Activated T-cell treated with anti-CD3 and anti-CD28 coated beads, Interleukin-2, amount 50 U/mL, for 1 hour (primary cell): ENCODE data around the gene MRPL10.

Experiments used
- DNase-seq: peaks from one replicate; pipeline ENCODE4 v3.0.0-alpha.2; 2020

MRPL10 gene

DNA sequence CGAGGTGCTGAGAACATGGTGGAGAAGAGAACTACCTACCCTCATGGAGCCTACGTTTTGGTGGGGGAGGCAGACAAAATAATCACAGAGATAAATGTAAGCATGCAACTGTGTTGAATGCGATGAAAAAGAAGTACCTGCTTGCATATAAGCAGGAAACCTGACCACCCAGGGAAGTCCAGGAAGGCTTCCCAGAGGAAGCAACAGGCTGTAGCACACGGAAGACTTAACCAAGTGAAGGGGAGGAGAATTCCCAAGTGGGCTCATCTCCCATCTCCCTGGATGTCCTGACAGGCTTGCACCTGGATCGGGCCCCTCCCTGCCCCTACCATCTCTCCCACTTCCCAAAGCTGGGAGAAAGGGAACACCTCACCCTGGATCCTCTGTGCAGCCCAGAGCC is 7.7 kb upstream of the MRPL10 start:
- no peak for DNase-seq

DNA sequence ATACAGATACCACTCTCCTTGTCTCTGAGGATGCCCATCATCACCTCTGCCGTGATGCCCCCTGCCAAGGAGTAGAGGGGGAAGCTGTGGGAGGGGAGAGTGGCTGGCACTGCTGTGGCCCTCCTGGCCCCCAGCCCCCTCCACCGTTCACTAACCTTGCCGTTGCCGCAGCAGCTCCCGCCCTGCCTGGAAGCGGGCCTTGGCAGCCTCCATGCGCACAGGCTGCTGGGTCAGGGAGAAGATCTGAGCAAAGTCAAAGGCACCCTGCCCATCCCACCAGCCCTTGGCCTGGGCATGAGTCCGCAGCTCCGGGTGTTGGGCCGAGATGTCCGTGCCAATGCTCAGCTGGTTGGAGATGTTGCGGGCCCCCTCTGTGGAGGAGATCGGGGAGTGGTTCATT is 7.3 kb upstream of the MRPL10 start:
- DNase-seq = no peak

DNA sequence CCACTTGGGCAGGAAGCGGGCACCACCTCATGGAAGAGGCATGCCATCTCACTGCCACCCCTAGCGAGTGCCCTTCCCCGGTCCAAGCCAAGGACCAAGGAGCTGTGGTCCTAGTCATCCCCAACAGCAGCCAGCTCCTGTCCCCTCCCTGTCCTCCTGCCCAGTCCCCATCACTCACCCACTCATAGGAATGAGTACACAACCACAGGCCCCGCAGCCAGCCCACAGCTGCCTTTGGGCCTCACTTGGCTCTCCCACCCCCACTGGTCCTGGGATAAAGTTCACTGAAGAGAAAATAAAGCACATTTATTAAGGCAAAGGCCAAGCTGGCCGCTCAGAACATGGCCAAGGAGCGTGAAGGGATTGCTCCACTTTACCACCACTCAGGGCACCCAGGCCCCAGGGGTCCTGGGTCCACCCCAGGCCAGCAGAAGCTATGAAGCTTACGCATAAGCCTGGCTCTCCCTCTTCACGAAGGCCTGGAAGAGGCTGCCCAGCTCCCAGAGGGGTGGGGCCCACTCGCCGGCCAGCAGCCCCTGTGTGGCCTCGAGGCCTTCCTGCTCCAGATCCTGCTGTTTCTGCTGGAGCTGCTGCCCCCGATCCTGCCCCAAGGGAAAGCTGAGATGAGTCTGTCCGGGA is 6.2 kb upstream of the MRPL10 start:
- DNase-seq = no peak

DNA sequence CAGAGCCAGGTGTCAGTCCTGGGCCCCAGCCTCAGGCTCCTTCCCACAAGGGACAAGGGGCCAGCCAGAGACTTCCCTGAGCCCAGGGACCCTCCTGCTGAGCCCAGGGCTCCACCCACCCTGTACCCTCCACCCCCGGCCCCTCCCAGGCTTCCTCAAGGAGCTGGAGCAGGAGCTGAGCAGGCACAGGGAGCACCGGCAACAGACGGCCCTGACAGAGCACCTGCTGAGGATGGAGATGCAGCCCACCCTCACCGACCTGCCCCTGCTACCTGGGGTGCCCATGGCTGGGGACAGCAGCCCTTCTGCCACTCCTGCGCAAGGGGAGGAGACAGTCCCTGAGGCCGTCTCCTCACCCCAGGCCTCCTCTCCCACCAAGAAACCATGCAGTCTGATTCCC is 5.3 kb upstream of the MRPL10 start:
- no peak for DNase-seq

DNA sequence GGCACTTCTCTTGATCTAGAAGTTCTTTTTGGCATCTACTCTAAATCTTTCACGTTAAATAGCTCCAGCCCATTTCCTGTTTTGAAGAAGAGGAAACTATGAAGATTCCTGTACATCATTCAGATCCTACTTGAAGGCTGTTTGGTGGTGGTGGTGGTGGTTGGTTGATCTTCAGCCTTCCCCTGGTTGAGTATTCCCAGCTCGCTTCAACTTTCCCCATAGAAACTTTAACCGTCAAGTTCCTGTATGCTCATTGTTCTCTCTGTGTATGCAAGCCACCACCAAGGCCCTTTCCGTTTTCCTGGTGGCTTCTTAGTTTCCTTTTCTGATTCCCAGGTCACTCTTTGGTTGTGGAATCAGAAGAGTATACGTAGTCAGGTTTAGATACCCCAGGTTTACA is 3.4 kb upstream of the MRPL10 start:
- DNase-seq = no peak

DNA sequence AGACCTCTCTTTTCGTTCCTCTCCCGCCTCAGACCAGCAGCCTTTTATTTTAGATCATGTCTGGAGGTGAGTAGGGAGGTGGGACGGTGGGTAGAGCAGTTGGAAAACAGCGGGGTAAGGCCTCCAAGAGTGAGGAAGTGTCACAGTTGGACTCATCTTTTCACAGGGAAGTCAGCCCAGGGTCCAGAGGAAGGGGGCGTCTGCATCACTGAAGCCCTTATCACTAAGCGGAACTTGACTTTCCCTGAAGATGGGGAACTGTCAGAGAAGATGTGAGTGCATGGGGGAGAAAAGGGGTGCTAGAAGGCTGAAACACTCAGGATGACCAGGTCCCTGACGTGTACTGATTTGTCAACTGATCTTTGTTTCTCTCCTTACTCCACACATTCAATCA is 590 bp upstream of the MRPL10 start:
- DNase-seq = no peak

DNA sequence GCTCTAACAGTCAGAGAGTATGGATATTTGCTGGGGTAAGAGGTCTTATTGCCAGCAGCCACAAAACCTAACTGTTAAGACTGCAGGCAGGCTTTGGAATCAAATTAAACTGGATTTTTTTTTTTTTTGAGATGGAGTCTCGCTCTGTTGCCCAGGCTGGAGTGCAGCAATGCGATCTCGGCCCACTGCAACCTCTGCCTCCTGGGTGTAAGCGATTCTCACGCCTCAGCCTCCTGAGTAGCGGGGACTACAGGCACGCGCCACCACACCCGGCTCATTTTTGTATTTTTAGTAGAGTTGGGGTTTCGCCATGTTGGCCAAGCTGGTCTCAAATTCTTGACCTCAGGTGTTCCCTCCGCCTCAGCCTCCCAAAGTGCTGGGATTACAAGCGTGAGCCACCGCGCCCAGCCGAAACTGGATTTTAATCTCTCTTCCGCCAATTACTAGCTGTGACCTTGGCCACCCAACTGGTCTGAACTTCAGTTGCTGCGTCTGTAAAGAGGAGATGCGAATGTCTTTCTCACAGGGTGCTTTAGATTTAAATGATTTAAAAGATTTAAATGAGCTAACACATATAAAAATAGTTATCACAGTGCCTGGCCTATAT is 842 bp downstream of the MRPL10 start:
- DNase-seq = no peak

DNA sequence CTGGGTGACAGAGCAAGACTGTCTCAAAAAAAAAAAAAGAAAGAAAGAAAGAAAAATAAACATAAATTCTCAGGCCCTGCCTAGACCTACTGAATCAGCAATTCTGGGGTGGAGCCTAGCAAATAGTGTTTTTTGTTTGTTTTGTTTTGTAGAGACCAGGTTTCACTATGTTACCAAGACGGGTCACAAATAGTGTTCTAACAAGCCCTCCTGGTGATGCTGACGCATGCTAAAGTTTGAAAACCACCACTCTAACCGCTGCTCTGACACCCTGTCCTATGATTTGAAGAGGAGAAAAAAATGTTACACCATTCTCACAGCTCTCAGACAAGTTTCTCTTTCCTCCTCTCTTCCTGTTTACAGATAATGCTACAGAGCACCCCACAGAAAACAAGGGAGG is 1.5 kb downstream of the MRPL10 start:
- DNase-seq = no peak

DNA sequence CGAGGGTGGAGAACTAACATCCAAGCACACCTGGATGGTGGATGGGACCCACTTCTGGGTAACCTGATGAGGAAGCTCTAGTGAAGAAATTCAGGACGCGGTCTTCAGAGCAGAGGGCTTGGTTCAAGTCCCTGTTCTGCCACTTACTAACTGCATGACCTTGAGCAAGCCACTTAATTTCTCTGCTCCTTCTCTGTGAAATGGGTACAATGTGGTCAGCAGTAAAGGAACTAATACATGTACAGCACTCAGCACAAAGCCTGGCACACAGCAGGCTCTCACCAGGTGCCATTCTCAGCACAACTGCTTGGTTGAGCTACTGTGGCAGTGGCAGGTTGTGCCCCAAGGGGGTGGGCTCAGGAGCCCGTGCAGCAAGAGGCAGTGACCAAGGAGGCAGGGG is 7.8 kb downstream of the MRPL10 start:
- no peak for DNase-seq

DNA sequence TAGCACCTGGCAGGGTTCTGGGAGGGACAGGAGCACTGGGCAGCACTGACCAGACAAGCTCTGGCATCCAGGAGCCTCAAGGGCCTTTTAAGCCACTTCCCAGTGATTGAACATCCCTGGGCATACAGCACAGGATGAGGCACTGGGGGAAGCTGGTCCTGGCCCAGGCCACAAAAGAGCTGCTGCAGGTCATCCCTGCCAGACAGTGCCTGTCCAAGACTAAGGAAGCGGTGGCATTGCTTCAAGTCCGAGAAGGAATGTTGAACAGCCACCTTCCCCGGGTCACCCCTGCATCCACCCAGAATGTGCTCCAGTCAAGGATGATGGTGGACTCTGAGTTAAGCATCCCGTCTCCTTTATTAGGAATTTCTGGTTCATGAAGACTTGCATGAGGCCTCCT is 8.6 kb downstream of the MRPL10 start:
- no peak for DNase-seq

DNA sequence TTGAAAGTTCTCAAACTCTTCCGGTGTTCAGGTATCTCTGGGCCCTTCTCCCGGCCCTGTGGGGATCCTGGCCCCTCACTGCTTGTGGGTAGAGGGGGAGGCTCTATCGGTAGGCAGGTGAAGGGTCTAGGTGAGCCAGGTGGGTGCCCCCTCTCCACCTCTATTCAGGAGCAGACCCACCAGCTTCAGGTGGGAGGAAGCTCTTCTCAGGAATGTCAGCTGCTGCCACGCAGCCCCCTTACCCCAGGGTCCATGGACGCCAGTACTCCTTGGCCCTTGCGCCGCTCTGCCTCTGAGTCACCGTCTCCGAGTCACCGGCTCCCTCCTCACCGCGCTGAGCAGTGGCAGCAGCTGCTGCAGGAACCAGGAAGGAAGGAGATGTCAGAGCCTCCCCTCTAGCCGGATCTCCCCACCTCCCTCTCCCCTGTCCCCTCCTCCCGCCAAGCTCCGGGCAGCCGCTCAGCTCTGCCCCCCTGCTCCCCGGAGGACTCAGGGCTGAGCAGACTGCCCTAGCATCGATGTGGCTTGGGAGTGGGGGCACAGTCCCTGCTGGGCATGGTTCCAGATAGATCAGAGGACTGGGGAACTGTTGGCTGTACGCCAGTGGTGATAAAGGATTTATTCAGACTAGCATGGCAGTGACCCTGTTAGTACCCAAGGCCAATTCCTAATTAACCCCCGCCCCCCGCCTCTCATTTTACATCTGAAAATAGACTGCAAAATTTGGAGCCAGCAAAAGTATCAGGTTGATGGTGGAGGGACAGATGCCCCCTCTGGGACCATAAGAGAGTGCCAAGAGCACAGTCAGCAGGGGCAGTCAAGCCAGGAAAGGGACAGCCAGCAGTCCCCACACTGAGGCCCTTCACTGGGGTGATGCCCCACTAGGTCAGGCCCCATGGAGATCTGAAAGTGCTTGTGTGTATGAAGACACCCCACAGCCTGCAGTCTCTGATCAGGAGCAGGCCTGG is 9.6 kb downstream of the MRPL10 start, which contains the start of gene OSBPL7:
Gene OSBPL7, minus strand, starts transcription at position 371 of the 968 bp plus-strand sequence. CDS start 1,516 bp downstream, outside the sequence.
- DNase-seq = peak; percentile 77

DNA sequence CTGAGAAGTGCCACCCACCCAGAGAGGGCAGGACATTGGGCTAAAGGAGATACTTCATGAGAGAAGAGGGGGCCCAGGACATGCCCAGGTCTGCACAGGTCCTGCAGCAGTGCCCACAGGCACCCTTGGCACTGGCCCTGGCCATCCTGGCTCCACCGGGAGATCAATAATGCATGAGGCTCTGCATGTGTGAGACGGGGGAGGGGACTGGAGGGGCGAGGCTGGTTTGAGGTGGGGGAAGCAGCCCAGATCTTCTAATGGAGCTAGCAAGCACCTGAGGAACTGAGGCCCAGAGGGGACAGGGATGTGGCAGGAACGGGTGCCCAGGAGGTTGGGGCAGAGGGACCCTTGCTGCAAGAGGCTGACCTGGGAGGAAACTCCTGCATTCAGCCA is 10.3 kb downstream of the MRPL10 start:
- DNase-seq = no peak

DNA sequence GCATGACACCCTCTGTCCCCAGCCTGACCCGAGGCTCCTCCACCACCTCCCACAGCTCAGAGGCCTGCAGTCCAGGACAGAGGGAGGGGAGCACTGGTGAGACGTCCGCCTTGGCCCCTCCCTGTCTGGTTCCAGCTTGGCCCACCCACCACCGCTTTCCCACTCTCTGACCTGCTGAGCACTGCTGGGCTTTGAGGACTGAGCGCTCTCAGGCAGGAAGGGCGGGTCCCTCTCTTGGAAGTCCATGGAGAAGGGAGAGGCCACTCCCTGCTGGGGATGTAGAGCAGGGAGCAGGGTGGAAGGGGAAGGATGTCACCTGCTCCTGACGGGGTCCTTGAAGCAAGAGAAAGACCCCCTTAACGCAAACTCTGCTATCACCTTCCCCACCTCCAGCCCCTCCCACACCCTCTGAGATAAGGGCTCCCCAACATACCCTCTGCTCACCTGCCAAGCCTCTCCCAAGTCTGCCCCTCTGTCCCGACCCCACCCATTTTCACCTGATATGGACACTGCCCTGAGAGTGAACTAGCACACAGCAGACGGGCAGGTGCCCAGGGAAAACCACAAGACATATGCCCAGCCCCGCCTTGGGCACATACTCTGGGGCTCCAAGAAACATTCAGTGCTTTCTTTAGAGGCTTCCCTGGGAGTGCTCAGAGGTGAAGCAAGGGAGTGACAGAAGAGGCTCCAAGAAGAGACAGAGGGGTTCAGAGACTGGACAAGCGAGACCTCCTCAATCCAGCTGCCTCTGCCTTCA is 11.1 kb downstream of the MRPL10 start:
- no peak for DNase-seq

DNA sequence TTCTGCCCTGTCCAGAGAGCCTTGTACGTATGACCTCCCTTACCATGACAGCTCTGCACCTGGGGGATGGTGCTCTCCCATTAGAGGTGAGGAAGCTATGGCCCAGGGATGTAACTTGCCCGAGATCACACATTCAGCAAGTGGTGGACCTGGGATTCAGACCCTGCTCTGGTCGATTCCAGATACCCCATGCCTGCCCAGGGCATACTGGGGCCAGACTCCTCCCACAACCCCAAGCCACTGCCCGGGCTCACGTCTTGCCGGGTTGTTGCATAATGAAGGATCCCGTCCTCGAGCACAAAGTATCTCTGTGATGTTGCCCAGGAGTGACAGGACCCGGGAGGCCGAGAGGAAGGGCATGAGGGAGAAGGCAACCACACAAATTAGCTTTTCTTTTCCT is 11.9 kb downstream of the MRPL10 start:
- no peak for DNase-seq

DNA sequence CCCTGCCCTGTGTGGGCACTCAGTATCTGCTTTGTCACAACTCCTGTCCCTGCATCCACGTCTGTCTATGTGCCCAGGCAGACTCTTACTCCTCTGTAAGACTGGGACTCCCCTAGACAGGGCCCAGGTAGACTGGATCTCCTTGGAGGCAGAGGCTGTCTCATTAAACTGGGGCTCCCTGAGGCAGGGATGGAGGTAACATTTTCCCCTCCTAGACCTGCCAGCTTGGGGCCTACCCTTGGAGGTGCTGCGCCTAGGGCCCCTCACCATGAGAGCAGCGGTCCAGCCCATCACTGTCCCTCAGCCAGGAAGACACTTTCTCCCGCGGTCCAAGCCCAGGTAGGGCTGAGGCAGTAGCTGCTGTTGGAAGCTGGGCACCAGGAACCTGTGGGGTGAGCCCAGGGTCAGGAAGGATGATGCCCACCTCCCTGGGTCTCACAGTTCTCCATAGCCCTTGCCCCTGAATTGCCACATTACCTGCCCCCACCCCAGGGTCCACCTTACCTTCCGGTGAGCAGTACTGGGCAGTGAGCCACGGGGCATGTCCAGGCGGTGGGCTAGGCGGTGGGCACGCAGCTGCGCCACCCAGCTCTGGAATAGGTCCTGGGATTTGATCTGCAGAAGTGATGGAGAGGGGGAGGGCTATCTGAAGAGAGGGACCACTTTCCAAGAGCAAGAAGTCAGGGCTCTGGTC is 13.2 kb downstream of the MRPL10 start:
- DNase-seq = no peak

DNA sequence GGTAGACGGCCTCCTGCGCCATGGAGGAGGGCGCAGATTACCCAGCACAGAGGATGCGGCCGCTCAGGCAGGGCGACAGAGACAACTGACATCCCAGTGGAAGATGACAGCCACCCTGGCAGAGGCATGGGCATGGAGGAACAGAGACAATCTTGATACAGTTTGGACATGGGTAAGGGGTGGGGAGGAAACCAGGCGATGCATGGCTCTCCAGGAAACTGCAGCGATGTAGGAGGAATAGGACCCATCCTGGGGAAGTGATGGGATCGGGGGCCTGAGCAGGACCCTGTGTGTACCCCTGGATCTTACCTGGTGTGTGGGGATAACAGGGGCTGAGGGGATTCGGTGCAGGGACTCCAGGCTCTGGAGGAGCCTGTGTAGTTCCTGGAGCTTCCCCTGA is 14.4 kb downstream of the MRPL10 start:
- DNase-seq = no peak

DNA sequence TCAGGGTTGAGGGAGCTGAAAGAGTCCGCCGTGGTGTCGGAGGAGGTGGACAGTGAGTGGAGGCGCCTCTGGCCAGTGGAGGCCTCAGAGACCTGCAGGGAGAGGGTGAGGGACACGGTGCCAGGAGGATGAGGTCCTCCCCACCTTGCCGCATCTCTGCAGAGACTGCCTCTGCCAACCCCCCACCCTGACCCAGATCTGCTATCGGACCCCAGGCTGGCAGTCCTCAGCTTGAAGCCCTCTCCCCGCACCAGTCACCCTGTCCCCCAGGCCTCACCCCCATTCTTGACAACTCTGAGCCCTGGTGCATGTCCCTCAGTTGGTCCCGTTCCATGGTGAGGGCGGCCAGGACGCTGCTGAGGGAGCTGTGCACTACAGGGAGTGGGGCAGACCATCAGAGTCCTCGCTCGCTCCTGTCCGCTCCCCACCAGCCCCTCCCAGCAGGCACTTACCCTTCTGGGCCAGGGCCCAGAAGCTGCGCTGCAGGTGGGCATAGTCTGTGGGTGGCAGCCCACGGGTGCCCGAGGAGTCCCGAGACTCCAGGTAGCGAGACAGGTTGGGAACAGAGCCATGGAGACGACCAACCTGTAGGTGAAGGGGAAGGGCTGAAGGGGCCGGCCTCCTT is 15.1 kb downstream of the MRPL10 start:
- no peak for DNase-seq

DNA sequence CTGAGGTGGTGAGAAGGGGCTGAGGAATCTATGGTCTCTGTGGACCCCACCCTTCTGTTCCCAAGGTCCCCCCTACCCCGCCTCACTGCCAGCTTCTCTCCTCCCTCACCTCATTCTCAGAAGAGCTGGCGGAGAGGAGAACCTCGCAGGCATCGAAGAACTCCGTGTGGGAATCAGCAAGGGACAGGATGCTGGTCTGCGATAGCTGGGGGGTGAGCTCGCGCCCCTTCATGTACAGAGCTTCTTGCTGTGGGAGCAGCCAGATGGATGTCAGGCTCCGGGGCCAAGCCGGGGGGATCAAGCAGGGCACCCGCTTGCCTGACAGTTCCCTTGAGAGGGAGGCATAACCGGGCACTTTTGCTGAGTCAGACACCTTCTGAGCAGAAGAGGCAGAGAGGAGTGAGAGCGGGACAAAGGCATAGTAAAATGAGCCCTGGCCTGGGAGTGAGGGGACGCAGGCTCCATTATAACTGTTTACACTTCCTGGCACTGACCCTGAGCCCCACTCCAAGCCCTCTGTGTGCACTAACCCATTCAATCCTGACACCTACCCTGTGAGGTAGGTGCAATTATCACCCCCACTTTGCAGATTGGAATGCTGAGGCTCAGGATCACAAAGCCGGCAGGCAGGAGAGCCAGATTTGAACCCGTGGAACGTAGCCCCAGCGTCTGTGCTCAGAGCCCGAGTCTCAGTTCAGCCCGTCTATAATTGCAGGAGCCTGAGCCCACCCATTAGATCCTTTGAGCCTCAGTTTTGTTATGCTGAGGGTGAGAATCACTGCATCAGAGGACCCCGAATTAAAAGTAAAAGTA is 16.0 kb downstream of the MRPL10 start:
- DNase-seq = no peak

DNA sequence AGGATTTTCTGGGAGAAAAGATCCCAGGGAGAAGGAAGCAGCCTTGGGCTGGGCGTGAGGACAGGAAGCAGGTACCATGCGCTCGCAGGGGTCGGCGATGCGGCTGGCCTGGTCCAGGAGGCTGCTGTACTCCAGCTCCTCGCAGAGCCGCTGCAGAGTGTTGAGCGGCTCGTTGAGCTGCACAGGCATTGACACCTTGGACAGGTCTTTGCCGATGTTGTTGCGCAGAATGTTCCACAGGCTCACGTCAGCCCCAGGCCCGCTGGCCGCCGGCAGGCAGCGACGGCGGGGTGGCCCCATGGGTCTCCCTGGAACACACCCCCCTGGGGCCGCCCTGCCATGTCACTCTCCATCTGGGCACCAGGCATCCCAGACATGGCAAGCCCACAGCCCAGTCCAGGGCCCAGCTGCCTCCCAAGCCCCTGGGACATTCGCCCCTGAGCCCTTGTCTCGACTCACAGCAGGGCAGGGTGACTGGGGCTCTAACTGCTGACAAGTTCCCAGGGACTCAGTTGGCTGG is 17.8 kb downstream of the MRPL10 start:
- peak; percentile 8 for DNase-seq

DNA sequence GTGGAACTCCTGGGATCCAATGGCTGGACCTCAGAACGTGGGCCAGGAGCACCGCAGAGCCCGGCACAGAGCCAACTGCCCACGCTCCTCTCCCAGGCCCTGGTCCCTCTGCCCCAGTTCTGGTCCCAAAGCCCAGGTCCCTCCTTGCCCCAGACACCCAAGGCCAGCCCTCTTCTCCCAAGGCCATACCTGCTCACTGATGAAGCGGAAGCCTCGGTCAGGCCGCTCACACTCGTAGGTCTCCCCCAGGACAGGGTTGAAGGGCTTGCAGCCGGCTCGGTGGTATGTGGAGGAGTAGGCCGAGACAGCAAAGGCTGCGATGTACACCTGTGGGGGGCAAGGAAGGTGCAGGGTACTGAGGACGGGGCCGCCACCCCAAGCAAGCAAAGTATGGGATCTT is 18.3 kb downstream of the MRPL10 start:
- peak; percentile 7 for DNase-seq
